GM23338 (cell line): ENCODE measurements around the gene PACS1. TPM values are rescaled to one million over a fixed set of nuclear protein-coding genes. Genes with fewer than 3 reads are reported as not detected.
A peak's percentile ranks its signal among the peaks of the same experiment; 100 is the strongest.
"Not testable (repeated sequence)": the region's sequence is repeated elsewhere in the genome, so short reads cannot be mapped to it uniquely, and the experiment has no call there.

ENCODE experiments used
- ATAC-seq: fragments of 200-7000 bp; cut with Tn5 transposase; 3 replicates; pipeline ENCODE4 v1.9.1; 2020
- DNase-seq: peaks from one replicate; pipeline ENCODE4 v3.0.0-alpha.2; 2015; ENCODE audit warnings: low spot score
- H2AFZ ChIP-seq: fragments of 200-600 bp; sonication (generic); 2 replicates; pipeline ENCODE4 v1.8.0; 2016; ENCODE audit warnings: antibody characterized with exemption, mild to moderate bottlenecking, moderate library complexity
- H3F3A ChIP-seq: fragments of 200-600 bp; sonication (generic); replicated peaks from 2 replicates; pipeline ENCODE4 v1.8.0; 2017; ENCODE audit warnings: antibody characterized with exemption, mixed run types, low read depth
- H3K27ac ChIP-seq: fragments of 200-600 bp; sonication (generic); 2 replicates; pipeline ENCODE4 v1.6.1; 2016; ENCODE audit warnings: low read depth
- H3K27me3 ChIP-seq: fragments of 200-600 bp; sonication (generic); 2 replicates; pipeline ENCODE4 v1.8.0; 2016; ENCODE audit warnings: mild to moderate bottlenecking, mixed run types, moderate library complexity; ENCODE audit not compliant: insufficient read depth
- H3K36me3 ChIP-seq: fragments of 200-600 bp; sonication (generic); 2 replicates; pipeline ENCODE4 v1.8.0; 2016; ENCODE audit warnings: mild to moderate bottlenecking; ENCODE audit not compliant: insufficient read depth
- H3K4me1 ChIP-seq: fragments of 200-600 bp; sonication (generic); 2 replicates; pipeline ENCODE4 v1.8.0; 2016; ENCODE audit warnings: mild to moderate bottlenecking, moderate library complexity; ENCODE audit not compliant: insufficient read depth
- H3K4me2 ChIP-seq: fragments of 200-600 bp; sonication (generic); 2 replicates; pipeline ENCODE4 v1.7.1; 2017; ENCODE audit warnings: mixed run types
- H3K4me3 ChIP-seq: fragments of 200-600 bp; sonication (generic); 2 replicates; pipeline ENCODE4 v1.6.1; 2016; ENCODE audit warnings: mixed run types
- H3K79me2 ChIP-seq: fragments of 200-600 bp; sonication (generic); replicated peaks from 2 replicates; pipeline ENCODE4 v1.8.0; 2017; ENCODE audit warnings: mild to moderate bottlenecking; ENCODE audit not compliant: insufficient read depth
- H3K9me2 ChIP-seq: fragments of 200-600 bp; sonication (generic); 2 replicates; pipeline ENCODE4 v1.8.0; 2017; ENCODE audit not compliant: insufficient read depth
- H4K20me1 ChIP-seq: fragments of 200-600 bp; sonication (generic); replicated peaks from 2 replicates; pipeline ENCODE4 v1.8.0; 2017; ENCODE audit warnings: mild to moderate bottlenecking; ENCODE audit not compliant: insufficient read depth
- H3K27ac Mint-ChIP-seq: 2 replicates; pipeline ENCODE4 v1.8.0; 2020; ENCODE audit warnings: inconsistent platforms, mild to moderate bottlenecking, moderate library complexity, mixed read lengths
- H3K27me3 Mint-ChIP-seq: 3 replicates; pipeline ENCODE4 v1.8.0; 2022; ENCODE audit warnings: low read depth, mild to moderate bottlenecking, moderate library complexity, mixed read lengths, inconsistent platforms; ENCODE audit not compliant: insufficient read depth, poor library complexity
- H3K36me3 Mint-ChIP-seq: 3 replicates; pipeline ENCODE4 v1.8.0; 2021; ENCODE audit warnings: low read depth, mild to moderate bottlenecking, inconsistent platforms, moderate library complexity, mixed read lengths
- H3K4me1 Mint-ChIP-seq: 3 replicates; pipeline ENCODE4 v1.8.0; 2020; ENCODE audit warnings: mild to moderate bottlenecking, inconsistent platforms, mixed read lengths
- H3K4me3 Mint-ChIP-seq: 3 replicates; pipeline ENCODE4 v1.8.0; 2021; ENCODE audit warnings: moderate library complexity, mild to moderate bottlenecking, inconsistent platforms, mixed read lengths
- H3K9me3 Mint-ChIP-seq: 3 replicates; pipeline ENCODE4 v1.8.0; 2020; ENCODE audit warnings: moderate library complexity, mild to moderate bottlenecking, inconsistent platforms, mixed read lengths
- CREB1 ChIP-seq: fragments of 250-450 bp; sonication (Bioruptor Pico); IDR thresholded peaks from 2 replicates; pipeline ENCODE4 v1.5.0; 2020; ENCODE audit warnings: low read depth, mild to moderate bottlenecking, moderate library complexity
- EZH2 ChIP-seq: fragments of 200-600 bp; sonication (generic); IDR thresholded peaks from one replicate; pipeline ENCODE4 v1.8.0; 2017; ENCODE audit warnings: antibody characterized with exemption, mild to moderate bottlenecking, low read depth; ENCODE audit not compliant: unreplicated experiment
- EZH2phosphoT487 ChIP-seq: fragments of 200-600 bp; sonication (generic); IDR thresholded peaks from one replicate; pipeline ENCODE4 v1.8.1; 2018; ENCODE audit warnings: antibody characterized with exemption; ENCODE audit not compliant: unreplicated experiment
- JUNB ChIP-seq: IDR thresholded peaks from one replicate; pipeline ENCODE4 v1.6.1; 2016; ENCODE audit warnings: antibody characterized with exemption; ENCODE audit not compliant: unreplicated experiment
- NANOG ChIP-seq: IDR thresholded peaks from 2 replicates; pipeline ENCODE4 v1.6.1; 2016; ENCODE audit warnings: antibody characterized with exemption, borderline replicate concordance
- POLR2AphosphoS5 ChIP-seq: IDR thresholded peaks from 2 replicates; pipeline ENCODE4 v1.6.1; 2016; ENCODE audit warnings: antibody characterized with exemption, low read depth
- REST ChIP-seq: IDR thresholded peaks from one replicate; pipeline ENCODE4 v1.6.1; 2018; ENCODE audit warnings: antibody characterized with exemption; ENCODE audit not compliant: unreplicated experiment
- STAT1 ChIP-seq: IDR thresholded peaks from one replicate; pipeline ENCODE4 v1.6.1; 2016; ENCODE audit warnings: antibody characterized with exemption; ENCODE audit not compliant: unreplicated experiment
- ZNF114 ChIP-seq: fragments of 250-450 bp; sonication (Bioruptor Pico); IDR thresholded peaks from 2 replicates; pipeline ENCODE4 v1.5.0; 2020; ENCODE audit warnings: mild to moderate bottlenecking, moderate library complexity
- ZNF331 ChIP-seq: fragments of 250-450 bp; sonication (Bioruptor Pico); IDR thresholded peaks from 2 replicates; pipeline ENCODE4 v1.5.0; 2020; ENCODE audit warnings: low read depth, mild to moderate bottlenecking, moderate library complexity
- ZNF462 ChIP-seq: fragments of 250-450 bp; sonication (Bioruptor Pico); IDR thresholded peaks from 2 replicates; pipeline ENCODE4 v1.5.0; 2020; ENCODE audit warnings: mild to moderate bottlenecking, moderate library complexity
- polyA plus RNA-seq: library from polyadenylated mRNA; unstranded; fragments of >200 nt; fragmentation: Nextera tagmentation; extraction: Ambion mirVana; gene quantifications from 2 replicates; pipeline ENCODE4 v1.2.1, GENCODE V29; 2016
- total RNA-seq: library from RNA; depleted of rRNA; stranded (reverse); fragments of >200 nt; shearing (Covaris generic); gene quantifications from 2 replicates; pipeline ENCODE4 v1.2.3, GENCODE V29; 2014

Gene PACS1
- total and polyA plus RNA-seq, 2 experiments from 2014 or later, result 8.0 to 37.5 TPM

GRCh38 chr11:66251809-66252208 lies 181.7 kb downstream of the PACS1 start (continued):
- TF ChIP-seq CREB1 (CRISPR knock-in tag) (no peak), ZNF331 (CRISPR knock-in tag) (no peak)

- not testable (repeated sequence) for DNase-seq, H2AFZ ChIP-seq, H3K4me3 ChIP-seq, H3F3A ChIP-seq, H3K9me3 Mint-ChIP-seq, H3K36me3 ChIP-seq, H3K4me2 ChIP-seq, H3K27ac Mint-ChIP-seq, H4K20me1 ChIP-seq, H3K4me3 Mint-ChIP-seq, H3K36me3 Mint-ChIP-seq, H3K79me2 ChIP-seq, H3K27ac ChIP-seq, ATAC-seq, H3K4me1 ChIP-seq, H3K27me3 ChIP-seq, H3K9me2 ChIP-seq
- Mint-ChIP-seq H3K27me3 (peaks cover 20% of the 10 kb centered on the region), H3K4me1 (peaks cover 13% of the 10 kb centered on the region)
Measured at GRCh38 chr11:66253081-66253480, 183.0 kb downstream of the PACS1 start.

GRCh38 chr11:66258473-66258893 lies 188.4 kb downstream of the PACS1 start:
- Histone ChIP-seq H3K4me1 (peaks cover 19% of the 10 kb centered on the region), H4K20me1 (peaks cover 8% of the 10 kb centered on the region; the same call in 1 of the 2 replicates), H2AFZ (no peak overlapping the region), H3F3A (peaks cover 21% of the 10 kb centered on the region), H3K9me2 (no peaks in the 10 kb centered on the region), H3K36me3 (0 out of 2 replicates have a peak, but pooled peaks cover 9% of the 10 kb centered on the region), H3K27me3 (no peaks in the 10 kb centered on the region), H3K4me3 (peak overlapping the region; percentile 95), H3K27ac (peak overlapping the region; percentile 85; the same call in 1 of the 2 replicates), H3K79me2 (peaks cover 11% of the 10 kb centered on the region; the same call in 1 of the 2 replicates), H3K4me2 (peak overlapping the region; percentile 92)
- ATAC-seq (peak; percentile 3), DNase-seq (no peak)
- Mint-ChIP-seq H3K27me3 (peaks cover 17% of the 10 kb centered on the region), H3K27ac (no peak overlapping the region), H3K9me3 (no peaks in the 10 kb centered on the region; the same call in 2 of the 3 replicates), H3K4me3 (peak overlapping the region; percentile 91), H3K36me3 (peaks cover 29% of the 10 kb centered on the region), H3K4me1 (peaks cover 16% of the 10 kb centered on the region)
- TF ChIP-seq EZH2, result no peak
- TF ChIP-seq ZNF462 (CRISPR knock-in tag), result no peak
- no peak for TF ChIP-seq POLR2AphosphoS5
- TF ChIP-seq ZNF331 (CRISPR knock-in tag), result no peak
- no peak for TF ChIP-seq REST
- TF ChIP-seq JUNB, result no peak
- no peak for TF ChIP-seq EZH2phosphoT487
- no peak for TF ChIP-seq ZNF114 (CRISPR knock-in tag)
- no peak for TF ChIP-seq NANOG
- TF ChIP-seq STAT1, result no peak
